Activated naive CD8-positive, alpha-beta T cell treated with anti-CD3 and anti-CD28 coated beads, Interleukin-2, amount 50 U/mL, for 16 hours (primary cell): ENCODE results near the gene ZNF526.
A peak's percentile ranks its signal among the peaks of the same experiment; 100 is the strongest.
"Not testable (repeated sequence)": the region's sequence is repeated elsewhere in the genome, so short reads cannot be mapped to it uniquely, and the experiment has no call there.

Experiments
- DNase-seq: peaks from one replicate; pipeline ENCODE4 v3.0.0-alpha.2; 2020; ENCODE audit warnings: low read depth, low spot score

The ZNF526 gene

GRCh38 chr19:42257842-42258241, 37.7 kb downstream of the ZNF526 start:
- not testable (repeated sequence) for DNase-seq

- no peak for DNase-seq
Measured at GRCh38 chr19:42261763-42262162, 41.7 kb downstream of the ZNF526 start.

DNA sequence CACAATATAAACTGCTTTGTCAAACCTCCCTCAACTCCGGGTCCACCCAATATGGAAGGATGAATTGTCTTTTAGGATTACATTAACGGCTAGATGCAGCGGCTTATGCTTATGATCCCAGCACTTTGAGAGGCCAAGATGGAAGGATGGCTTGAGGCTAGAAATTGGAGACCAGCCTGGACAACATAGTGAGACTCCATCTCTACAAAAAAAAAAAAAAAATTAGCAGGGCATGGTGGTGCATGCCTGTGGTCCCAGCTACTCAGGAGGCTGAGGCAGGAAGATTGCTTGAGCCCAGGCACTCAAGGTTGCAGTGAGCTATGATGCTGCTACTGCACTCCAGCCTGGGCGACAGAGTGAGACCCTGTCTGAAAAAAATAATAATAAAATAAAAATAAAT, 46.0 kb downstream of the ZNF526 start:
- not testable (repeated sequence) for DNase-seq

DNA sequence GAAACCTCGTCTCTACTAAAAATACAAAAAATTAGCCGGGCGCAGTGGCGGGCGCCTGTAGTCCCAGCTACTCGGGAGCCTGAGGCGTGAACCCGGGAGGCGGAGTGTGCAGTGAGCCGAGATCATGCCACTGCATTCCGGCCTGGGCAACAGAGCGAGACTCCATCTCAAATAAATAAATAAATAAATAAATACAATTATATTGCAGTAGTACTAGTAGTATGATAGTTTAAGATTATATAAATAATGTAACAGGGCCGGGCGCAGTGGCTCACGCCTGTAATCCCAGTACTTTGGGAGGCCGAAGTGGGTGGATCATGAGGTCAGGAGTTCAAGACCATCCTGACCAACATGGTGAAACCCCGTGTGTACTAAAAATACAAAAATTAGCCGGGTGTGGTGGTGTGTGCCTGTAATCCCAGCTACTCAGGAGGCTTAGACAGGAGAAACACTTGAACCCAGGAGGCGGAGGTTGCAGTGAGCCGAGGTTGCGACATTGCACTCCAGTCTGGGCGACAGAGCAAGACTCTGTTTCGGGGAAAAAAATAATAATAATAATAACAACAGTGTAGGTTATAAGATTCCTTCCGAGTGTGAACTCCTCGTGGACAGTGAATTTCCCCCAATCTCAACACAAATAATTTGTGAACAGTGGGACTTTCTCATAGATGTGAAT, 47.0 kb downstream of the ZNF526 start:
- DNase-seq: not testable (repeated sequence)

- no peak for DNase-seq
Measured at GRCh38 chr19:42267644-42268141, 47.6 kb downstream of the ZNF526 start.

DNA sequence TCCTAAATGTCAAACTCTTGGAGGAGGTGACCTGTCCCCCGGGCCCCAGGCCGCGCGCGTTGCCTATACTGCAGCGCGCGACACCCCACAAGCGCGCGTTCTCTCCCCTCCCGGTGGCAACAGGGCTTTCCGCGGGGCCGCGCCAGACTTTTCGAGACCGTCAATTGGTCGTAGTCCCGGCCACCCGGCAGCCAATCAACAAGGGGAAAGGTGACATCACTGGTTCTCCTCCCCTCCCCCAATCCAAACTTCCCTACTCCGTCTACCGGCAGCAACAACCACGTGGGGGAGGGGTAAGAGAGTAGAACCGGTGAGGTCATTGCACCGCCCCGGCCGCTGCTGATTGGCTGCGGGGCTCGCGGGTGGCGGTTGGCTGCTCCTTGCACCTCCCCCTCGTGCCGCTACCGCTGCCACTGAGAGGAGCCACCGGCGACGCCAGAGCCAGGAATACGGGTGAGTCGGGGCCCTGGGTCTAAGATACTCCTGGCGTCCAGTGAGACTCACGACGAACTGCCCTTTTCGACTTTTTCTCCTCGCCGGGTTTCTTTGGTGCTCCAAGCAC, 48.1 kb downstream of the ZNF526 start:
- peak; percentile 97 for DNase-seq

DNA sequence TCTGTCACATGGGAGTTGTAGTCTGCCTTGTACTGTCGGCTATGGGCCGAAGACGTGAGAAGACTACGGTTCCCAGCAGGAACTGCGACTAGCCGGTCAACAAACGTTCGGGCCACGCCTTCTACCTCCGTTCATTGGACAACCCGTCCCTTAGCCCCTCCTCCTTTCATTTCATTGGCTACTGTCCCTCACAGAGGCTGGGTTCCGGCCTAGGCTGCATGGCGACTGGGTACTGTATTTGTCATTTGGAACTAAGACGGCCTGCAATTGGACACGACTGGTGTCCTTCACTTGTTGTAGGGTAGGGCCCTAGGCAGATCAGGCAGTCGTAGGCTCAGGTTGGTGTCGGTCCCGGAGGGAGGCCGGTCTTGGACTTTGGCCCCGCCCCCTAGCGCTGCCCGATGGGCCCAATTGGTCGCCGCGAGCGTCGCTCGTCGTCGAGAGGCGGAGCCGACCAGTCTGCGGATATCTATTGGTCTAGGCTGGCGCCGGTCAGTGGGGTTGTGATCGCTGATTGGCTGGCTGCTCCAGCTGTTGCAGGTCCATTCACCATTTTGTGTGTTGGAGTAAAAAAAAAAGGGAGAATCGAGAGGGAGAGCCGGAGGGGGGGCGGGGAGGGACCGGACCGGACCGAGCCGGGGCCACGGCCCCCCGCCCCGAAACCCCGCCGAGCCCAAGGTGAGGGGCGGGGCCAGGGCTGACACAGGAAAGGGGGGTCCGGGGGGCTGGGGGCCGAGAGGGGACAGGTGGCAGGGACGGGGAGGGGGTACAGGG, 48.8 kb downstream of the ZNF526 start, which contains the start of gene CIC:
CIC (plus strand) TSS at position 549 of the 774 bp plus-strand sequence. CDS start 2,532 bp downstream, outside the sequence.
- peak; percentile 98 for DNase-seq

DNA sequence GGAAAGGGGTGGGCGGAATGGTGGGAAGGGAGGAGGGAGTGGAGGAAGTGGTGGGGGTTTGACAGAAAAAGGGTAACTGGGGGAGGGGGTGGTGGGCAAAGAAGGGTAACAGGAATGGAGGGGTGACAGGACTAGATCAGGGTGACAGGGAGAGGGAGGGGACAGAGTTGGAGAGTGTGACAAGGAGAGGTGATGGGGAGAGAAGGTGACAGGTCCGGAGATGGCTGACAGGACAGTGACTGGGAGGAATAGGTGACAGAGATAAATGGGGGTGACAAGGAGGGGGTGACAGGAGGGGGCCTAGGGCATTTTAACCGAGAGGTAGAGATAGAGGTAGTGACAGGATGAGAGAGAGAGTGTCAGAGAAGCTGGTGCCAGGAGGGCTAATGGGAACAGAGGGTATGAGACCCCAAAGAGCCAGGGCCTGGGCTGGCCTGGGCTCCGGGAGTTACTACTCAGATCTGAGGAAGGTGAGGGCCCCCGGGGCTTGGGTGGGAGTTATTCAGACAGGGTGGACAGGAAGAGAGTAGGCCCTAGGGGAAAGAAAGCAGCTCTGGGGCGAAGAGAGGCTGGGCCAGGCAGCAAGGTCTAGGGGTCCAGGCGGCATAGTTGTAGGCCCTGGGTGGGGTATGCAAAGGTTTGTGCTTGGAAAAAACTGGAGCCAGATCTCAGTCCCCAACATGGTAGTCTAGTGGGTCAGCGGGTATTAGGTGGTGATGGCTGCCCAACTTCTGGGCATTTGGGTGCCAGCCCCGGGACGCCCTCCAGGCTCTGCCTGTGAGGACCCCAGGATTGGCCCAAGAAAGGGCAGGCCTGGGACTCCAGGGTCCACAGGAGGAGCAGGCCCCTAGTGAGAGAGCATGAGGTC, 49.6 kb downstream of the ZNF526 start:
- DNase-seq: no peak

DNA sequence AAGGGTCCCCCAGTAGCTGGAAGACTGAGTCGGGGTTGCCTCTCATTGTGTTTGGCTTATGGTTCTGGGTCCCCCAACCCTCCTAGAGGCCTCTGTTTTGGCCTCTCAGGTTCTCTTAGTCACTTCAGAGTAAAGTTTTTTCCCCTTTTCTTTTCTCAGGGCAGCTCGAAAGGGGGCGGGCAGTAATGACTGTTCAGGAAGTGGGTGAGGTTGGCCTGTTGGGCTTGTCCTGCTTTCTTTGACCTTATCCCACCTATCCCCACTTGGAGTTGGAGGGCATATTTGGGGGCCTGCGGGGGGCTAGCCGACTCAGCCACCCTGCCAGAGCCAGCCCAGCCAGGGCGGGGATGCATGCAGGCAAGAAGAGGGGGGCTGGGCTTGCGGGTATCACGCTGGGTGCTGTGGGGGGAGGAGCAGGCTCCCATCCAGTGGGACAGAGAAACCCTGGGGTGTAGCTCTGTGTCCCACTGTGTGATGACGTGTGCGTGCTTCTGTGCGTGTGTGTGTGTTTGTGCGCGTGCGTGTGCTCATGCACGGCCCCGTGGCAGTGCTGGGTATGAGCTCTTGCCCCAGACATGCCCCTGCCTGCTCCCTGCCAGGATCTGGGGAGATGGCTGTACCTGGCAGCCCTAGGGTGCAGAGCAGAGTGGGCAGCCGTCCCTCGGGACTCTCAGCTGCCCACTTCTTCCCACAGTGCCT, 50.4 kb downstream of the ZNF526 start:
- DNase-seq: no peak

GRCh38 chr19:42271045-42271419, 50.9 kb downstream of the ZNF526 start:
- no peak for DNase-seq

- DNase-seq: no peak
Measured at GRCh38 chr19:42271861-42272534, 51.9 kb downstream of the ZNF526 start.

GRCh38 chr19:42272535-42272897, 52.4 kb downstream of the ZNF526 start:
- no peak for DNase-seq

GRCh38 chr19:42272989-42273406, 52.9 kb downstream of the ZNF526 start:
- DNase-seq: no peak

DNA sequence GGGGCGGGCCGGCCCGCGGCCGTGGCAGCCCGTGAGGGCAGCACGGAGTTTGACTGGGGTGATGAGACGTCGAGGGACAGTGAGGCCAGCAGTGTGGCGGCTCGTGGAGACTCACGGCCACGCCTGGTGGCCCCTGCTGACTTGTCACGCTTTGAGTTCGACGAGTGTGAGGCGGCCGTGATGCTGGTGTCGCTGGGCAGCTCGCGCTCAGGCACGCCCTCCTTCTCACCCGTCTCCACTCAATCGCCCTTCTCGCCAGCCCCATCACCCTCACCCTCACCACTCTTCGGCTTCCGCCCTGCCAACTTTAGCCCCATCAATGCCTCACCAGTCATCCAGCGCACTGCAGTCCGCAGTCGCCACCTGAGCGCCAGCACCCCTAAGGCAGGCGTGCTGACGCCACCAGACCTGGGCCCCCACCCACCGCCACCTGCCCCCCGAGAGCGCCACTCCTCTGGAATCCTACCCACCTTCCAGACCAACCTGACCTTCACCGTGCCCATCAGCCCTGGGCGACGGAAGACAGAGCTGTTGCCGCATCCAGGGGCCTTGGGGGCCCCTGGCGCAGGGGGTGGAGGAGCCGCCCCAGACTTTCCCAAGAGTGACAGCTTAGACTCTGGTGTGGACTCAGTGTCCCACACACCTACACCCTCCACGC, 53.4 kb downstream of the ZNF526 start:
- DNase-seq: no peak

DNA sequence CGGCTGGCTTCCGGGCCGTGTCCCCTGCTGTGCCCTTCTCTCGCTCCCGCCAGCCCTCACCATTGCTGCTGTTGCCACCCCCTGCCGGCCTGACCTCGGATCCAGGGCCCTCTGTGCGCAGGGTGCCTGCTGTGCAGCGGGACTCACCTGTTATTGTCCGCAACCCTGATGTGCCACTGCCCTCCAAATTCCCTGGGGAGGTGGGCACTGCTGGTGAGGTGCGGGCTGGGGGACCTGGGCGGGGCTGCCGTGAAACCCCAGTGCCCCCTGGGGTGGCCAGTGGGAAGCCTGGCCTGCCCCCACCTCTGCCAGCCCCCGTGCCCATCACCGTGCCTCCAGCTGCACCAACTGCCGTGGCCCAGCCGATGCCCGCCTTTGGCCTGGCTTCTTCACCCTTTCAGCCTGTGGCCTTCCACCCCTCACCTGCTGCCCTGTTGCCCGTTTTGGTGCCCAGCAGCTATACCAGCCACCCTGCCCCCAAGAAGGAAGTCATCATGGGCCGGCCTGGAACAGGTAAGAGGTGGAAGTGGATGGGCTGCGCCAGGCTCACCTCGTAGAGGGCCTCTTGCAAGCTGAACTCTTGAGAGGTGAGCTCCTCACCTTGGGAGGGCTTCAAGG, 54.1 kb downstream of the ZNF526 start:
- DNase-seq: no peak

GRCh38 chr19:42275103-42275502, 55.0 kb downstream of the ZNF526 start:
- no peak for DNase-seq

DNA sequence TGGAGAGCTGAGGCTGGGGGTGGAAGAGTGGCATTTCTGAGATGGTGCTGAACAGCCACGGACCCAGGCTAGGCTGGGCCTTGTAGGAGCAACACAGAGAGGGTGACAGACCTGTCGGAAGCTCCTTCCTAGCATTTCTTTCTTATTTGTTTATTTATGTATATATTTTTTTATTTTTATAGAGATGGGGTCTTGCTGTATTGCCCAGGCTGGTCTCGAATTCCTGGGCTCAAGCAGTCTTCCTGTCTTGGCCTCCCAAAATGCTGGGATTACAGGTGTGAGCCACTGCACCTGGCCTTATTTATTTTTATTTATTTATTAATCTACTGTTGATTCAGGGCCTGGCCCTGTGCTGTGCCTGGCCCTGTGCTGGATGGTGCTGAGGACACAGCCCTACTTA, 55.4 kb downstream of the ZNF526 start:
- no peak for DNase-seq

GRCh38 chr19:42276284-42276683, 56.2 kb downstream of the ZNF526 start:
- no peak for DNase-seq

GRCh38 chr19:42276821-42277220, 56.7 kb downstream of the ZNF526 start:
- no peak for DNase-seq
